Measurements from ENCODE around the gene MLKL. TPM values are rescaled to one million over a fixed set of nuclear protein-coding genes. Genes with fewer than 3 reads are reported as not detected.

MLKL gene
- total RNA-seq, 1 donor from 2014 or later = 21.6 TPM

- H3K9me3 Mint-ChIP-seq = no peaks in the 10 kb centered on the region
- peaks cover 78% of the 10 kb centered on the region for H3K36me3 Mint-ChIP-seq (ENCODE audit: low read depth)
- no peaks in the 10 kb centered on the region for H3K27me3 Mint-ChIP-seq (ENCODE audit: low read depth)
- no peak overlapping the region for H3K27ac Mint-ChIP-seq
- DNase-seq (ENCODE audit: low spot score) = no peak
- H3K4me3 Mint-ChIP-seq (ENCODE audit: low read depth) = no peak overlapping the region
- H3K4me1 Mint-ChIP-seq (ENCODE audit: low read depth) = peaks cover 21% of the 10 kb centered on the region
- intact Hi-C loops (cut with micrococcal nuclease) = no loop called here
Observed at GRCh38 chr16:74622005-74622404, 78.7 kb downstream of the MLKL start.

Other genes with a start within 250 kb of the MLKL start
- 49.7 and 50.2 TPM in 2 replicates for gene GLG1, start 93.7 kb downstream of the MLKL start, total RNA-seq
- gene RFWD3, start 34.0 kb downstream of the MLKL start, total RNA-seq = 94.5 and 101 TPM in 2 replicates
- not detected in 2 replicates for gene FA2H, start 74.0 kb upstream of the MLKL start, total RNA-seq